Right ventricle myocardium inferior (tissue), 1 donor: ENCODE data around the gene SLC4A2. TPM values are rescaled to one million over a fixed set of nuclear protein-coding genes. Genes with fewer than 3 reads are reported as not detected.
"Not testable (repeated sequence)": the region's sequence is repeated elsewhere in the genome, so short reads cannot be mapped to it uniquely, and the experiment has no call there.

ENCODE experiments used
- ATAC-seq: fragments of 200-7000 bp; cut with Tn5 transposase; one replicate; pipeline ENCODE4 v1.9.1; 2020; ENCODE audit warnings: mild to moderate bottlenecking, moderate library complexity
- DNase-seq: peaks from one replicate; pipeline ENCODE4 v3.0.0; 2021; ENCODE audit errors: missing footprints
- intact Hi-C: fragments of 100-400 bp; cut with DNase I; formaldehyde crosslinking; loops from one replicate; pipeline ENCODE4 v1.11.0; 2022
- long read RNA-seq: library from polyadenylated mRNA; unstranded; transcript quantifications from one replicate; pipeline ENCODE4 v2.0.0, GENCODE V29; 2021
- total RNA-seq: library from RNA; stranded (reverse); fragmentation: NEBNext Ultra II Directional; extraction: Animal tissue kit (Norgen Biotek cat#: 25700); gene quantifications from one replicate; pipeline ENCODE4 v1.2.1, GENCODE V29; 2021
- donor health status: DM: no; HTN: yes; CAD: no; lungs with severe emphysema.

The SLC4A2 gene
- total RNA-seq = 61.2 TPM
- long read RNA-seq, full-length matches to known transcripts = 59 of 89 reads
- long read RNA-seq, partial matches to known transcripts = 17 of 89 reads
- long read RNA-seq, other reads (novel, unspliced or antisense) = 13 of 89 reads

- peak; percentile 70 for ATAC-seq
- intact Hi-C loops = loop anchor here (1.0 to 2.0 kb wide), 2 partner anchors 23 to 31 kb away; partner anchors contain the start of genes ABCB8 and TMUB1
Measured at GRCh38 chr7:151059367-151060112, at the start of gene SLC4A2. Gene SLC4A2, plus strand, starts transcription at chr7:151059589. Its CDS starts 2,399 bp downstream, at chr7:151061988.

GRCh38 chr7:151010037-151010306, 49.4 kb upstream of the SLC4A2 start:
- ATAC-seq (no peak), DNase-seq (peak; percentile 47)
- intact Hi-C loops = no loop called here

More at GRCh38 chr7:151059367-151060112, at the start of gene SLC4A2:
- peak; percentile 91 for DNase-seq

- ATAC-seq (no peak), DNase-seq (peak; percentile 67)
- intact Hi-C loops = no loop called here
Measured at GRCh38 chr7:151010307-151011096, 48.9 kb upstream of the SLC4A2 start.

- intact Hi-C loops = no loop called here
- DNase-seq (peak; percentile 21), ATAC-seq (no peak)
Measured at GRCh38 chr7:151011097-151011409, 48.3 kb upstream of the SLC4A2 start.

GRCh38 chr7:151011616-151012015, 47.8 kb upstream of the SLC4A2 start:
- intact Hi-C loops, ATAC-seq: not testable (repeated sequence)
- peak; percentile 20 for DNase-seq

- peak; percentile 30 for DNase-seq
- no peak for ATAC-seq
- intact Hi-C loops = no loop called here
Measured at GRCh38 chr7:151012031-151012692, 47.2 kb upstream of the SLC4A2 start.

- DNase-seq = peak; percentile 58
- intact Hi-C loops = no loop called here
Measured at GRCh38 chr7:151012911-151013347, 46.5 kb upstream of the SLC4A2 start.

GRCh38 chr7:151013356-151013732, 46.0 kb upstream of the SLC4A2 start:
- intact Hi-C loops = no loop called here
- ATAC-seq (peak; percentile 19), DNase-seq (no peak)

More at GRCh38 chr7:151012911-151013347, 46.5 kb upstream of the SLC4A2 start:
- ATAC-seq = no peak

GRCh38 chr7:151013733-151014497, 45.5 kb upstream of the SLC4A2 start:
- intact Hi-C loops = no loop called here
- peak; percentile 91 for DNase-seq
- ATAC-seq = peak; percentile 29

GRCh38 chr7:151014950-151015349, 44.4 kb upstream of the SLC4A2 start:
- ATAC-seq = no peak

GRCh38 chr7:151015967-151016366, 43.4 kb upstream of the SLC4A2 start:
- intact Hi-C loops = no loop called here
- ATAC-seq = no peak
- peak; percentile 46 for DNase-seq

More at GRCh38 chr7:151014950-151015349, 44.4 kb upstream of the SLC4A2 start:
- DNase-seq = peak; percentile 43
- intact Hi-C loops = no loop called here

GRCh38 chr7:151016505-151016904, 42.9 kb upstream of the SLC4A2 start:
- DNase-seq = peak; percentile 48
- intact Hi-C loops = no loop called here
- no peak for ATAC-seq

- ATAC-seq (no peak), DNase-seq (peak; percentile 13)
Measured at GRCh38 chr7:151016942-151017341, 42.4 kb upstream of the SLC4A2 start.

GRCh38 chr7:151017370-151017952, 41.9 kb upstream of the SLC4A2 start:
- ATAC-seq (no peak), DNase-seq (peak; percentile 63)
- intact Hi-C loops = no loop called here

More at GRCh38 chr7:151016942-151017341, 42.4 kb upstream of the SLC4A2 start:
- intact Hi-C loops = no loop called here

- DNase-seq (peak; percentile 84), ATAC-seq (peak; percentile 68)
- intact Hi-C loops = no loop called here
Measured at GRCh38 chr7:151017953-151018420, 41.4 kb upstream of the SLC4A2 start.

- ATAC-seq = peak; percentile 12
- intact Hi-C loops = no loop called here
Measured at GRCh38 chr7:151018421-151019129, 40.8 kb upstream of the SLC4A2 start.

GRCh38 chr7:151019130-151019447, 40.3 kb upstream of the SLC4A2 start:
- DNase-seq (peak; percentile 40), ATAC-seq (no peak)
- intact Hi-C loops = no loop called here

More at GRCh38 chr7:151018421-151019129, 40.8 kb upstream of the SLC4A2 start:
- DNase-seq = no peak

GRCh38 chr7:151020231-151020630, 39.2 kb upstream of the SLC4A2 start:
- peak; percentile 49 for DNase-seq
- intact Hi-C loops = no loop called here
- ATAC-seq = no peak
